22Rv1 (cell line): ENCODE data around the gene GATAD2B.
A peak's percentile ranks its signal among the peaks of the same experiment; 100 is the strongest.

ENCODE experiments used
- H3K27ac ChIP-seq: fragments of 450-650 bp; 2 replicates; pipeline ENCODE4 v1.5.1; 2017
- ZFX ChIP-seq: fragments of 450-650 bp; IDR thresholded peaks from 2 replicates; pipeline ENCODE4 v1.6.1; 2017; ENCODE audit warnings: antibody characterized with exemption, borderline replicate concordance
- TF ChIP-seq, protein P1 (sequence below): fragments of 450-650 bp; IDR thresholded peaks from 2 replicates; pipeline ENCODE4 v1.5.1; 2017; ENCODE audit warnings: mild to moderate bottlenecking

GATAD2B gene

GRCh38 chr1:153779781-153780541 lies 142.8 kb downstream of the GATAD2B start:
- no peak for TF ChIP-seq ZFX
- TF ChIP-seq, protein P1, sequence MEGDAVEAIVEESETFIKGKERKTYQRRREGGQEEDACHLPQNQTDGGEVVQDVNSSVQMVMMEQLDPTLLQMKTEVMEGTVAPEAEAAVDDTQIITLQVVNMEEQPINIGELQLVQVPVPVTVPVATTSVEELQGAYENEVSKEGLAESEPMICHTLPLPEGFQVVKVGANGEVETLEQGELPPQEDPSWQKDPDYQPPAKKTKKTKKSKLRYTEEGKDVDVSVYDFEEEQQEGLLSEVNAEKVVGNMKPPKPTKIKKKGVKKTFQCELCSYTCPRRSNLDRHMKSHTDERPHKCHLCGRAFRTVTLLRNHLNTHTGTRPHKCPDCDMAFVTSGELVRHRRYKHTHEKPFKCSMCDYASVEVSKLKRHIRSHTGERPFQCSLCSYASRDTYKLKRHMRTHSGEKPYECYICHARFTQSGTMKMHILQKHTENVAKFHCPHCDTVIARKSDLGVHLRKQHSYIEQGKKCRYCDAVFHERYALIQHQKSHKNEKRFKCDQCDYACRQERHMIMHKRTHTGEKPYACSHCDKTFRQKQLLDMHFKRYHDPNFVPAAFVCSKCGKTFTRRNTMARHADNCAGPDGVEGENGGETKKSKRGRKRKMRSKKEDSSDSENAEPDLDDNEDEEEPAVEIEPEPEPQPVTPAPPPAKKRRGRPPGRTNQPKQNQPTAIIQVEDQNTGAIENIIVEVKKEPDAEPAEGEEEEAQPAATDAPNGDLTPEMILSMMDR = no peak
- peak overlapping the region; percentile 17; the same call in 1 of the 2 replicates for H3K27ac ChIP-seq

DNA sequence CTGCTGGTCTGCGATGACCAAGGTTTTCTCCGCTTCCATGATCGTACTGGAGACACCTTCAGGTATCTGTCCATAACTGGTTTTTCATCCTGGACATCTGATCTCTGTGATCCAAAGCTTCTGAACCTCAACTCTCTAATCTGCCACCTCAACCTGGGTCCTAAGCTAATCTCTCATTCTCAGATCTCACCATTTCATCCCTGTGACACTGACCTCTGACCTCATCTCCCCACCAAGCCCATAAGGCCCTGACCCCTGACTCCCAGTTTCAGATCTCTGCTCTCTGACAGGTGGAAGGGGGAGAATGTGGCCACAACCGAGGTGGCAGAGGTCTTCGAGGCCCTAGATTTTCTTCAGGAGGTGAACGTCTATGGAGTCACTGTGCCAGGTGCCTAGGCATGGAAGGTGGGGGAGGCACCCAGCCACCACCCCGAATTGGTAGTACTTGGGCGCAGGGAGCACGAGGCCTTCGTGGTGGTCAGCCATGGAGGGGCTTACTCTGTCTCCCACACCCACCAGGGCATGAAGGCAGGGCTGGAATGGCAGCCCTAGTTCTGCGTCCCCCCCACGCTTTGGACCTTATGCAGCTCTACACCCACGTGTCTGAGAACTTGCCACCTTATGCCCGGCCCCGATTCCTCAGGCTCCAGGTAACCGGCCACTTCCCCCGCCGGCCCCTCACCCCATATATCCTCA lies 143.8 kb downstream of the GATAD2B start:
- TF ChIP-seq, protein P1 = no peak
- TF ChIP-seq ZFX = no peak
- no peak overlapping the region for H3K27ac ChIP-seq

DNA sequence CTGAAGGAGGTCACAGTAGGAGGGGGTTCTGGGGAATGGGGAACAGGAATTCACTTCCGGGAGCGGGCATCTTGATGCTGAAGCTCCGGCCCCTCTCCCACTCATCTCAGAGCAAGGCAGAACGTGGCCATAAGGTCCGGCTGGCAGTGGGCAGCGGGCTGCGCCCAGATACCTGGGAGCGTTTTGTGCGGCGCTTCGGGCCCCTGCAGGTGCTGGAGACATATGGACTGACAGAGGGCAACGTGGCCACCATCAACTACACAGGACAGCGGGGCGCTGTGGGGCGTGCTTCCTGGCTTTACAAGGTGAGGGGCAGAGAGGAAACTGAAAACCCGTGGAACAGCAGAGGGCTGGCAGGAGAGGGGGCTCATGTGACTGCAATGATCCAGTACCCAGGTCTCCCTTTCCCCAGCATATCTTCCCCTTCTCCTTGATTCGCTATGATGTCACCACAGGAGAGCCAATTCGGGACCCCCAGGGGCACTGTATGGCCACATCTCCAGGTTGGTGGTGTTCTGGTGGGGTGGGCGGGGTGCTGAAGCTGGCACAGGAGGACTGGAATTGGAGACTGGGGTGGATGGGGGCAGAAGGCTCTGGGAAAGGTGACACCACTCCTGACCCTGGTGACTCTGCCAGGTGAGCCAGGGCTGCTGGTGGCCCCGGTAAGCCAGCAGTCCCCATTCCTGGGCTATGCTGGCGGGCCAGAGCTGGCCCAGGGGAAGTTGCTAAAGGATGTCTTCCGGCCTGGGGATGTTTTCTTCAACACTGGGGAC lies 144.5 kb downstream of the GATAD2B start:
- no peak overlapping the region for H3K27ac ChIP-seq
- no peak for TF ChIP-seq ZFX
- TF ChIP-seq, protein P1 = no peak

- no peak for TF ChIP-seq ZFX
- peak overlapping the region; percentile 99; the same call in 1 of the 2 replicates for H3K27ac ChIP-seq
Observed at GRCh38 chr1:153777648-153778047, 145.1 kb downstream of the GATAD2B start.

DNA sequence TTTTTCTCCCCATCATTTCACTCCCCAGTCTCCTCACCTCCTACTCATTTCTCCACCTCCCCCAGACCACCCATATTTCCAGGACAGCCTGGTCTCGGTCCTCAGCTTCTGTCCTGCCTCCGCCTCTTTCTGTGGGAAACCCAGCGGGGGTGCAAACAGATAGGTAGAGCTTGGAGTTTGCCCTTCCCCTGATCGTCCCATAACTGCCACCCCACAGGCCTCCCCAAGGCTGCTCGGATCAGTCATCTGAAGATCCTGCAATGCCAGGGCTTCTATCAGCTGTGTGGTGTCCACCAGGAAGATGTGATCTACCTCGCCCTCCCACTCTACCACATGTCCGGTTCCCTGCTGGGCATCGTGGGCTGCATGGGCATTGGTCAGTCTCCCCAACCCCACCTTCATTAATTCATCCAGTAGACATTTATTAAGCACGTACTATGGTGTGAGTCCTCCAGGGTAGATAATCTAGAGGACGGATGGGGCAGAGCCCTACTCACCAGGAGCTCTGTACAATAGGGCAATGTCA lies 145.9 kb downstream of the GATAD2B start:
- H3K27ac ChIP-seq = peak overlapping the region; percentile 99
- TF ChIP-seq, protein P1 = no peak
- no peak for TF ChIP-seq ZFX

GRCh38 chr1:153776352-153776751 lies 146.4 kb downstream of the GATAD2B start:
- peak overlapping the region; percentile 99 for H3K27ac ChIP-seq
- TF ChIP-seq ZFX = no peak
- TF ChIP-seq, protein P1 = no peak
